ENCODE data around the gene UNC93A.
"Not testable (repeated sequence)": the region's sequence is repeated elsewhere in the genome, so short reads cannot be mapped to it uniquely, and the experiment has no call there.

GRCh38 chr6:167248878-167249455 is 42.1 kb upstream of the UNC93A start:
- TF ChIP-seq CTCF (IDR thresholded peaks at IDR 0.05 in 2 of 3, conservative IDR thresholded peaks at IDR 0.05 in 1 of 3; ENCODE audit: insufficient read depth in 2 of 3, low read depth in 1 of 3, low read length in 3 of 3); FOXA1 (IDR thresholded peaks at IDR 0.05; ENCODE audit: borderline replicate concordance); REST (IDR thresholded peaks at IDR 0.05; ENCODE audit: borderline replicate concordance); REST (CRISPR knock-in tag; IDR thresholded peaks at IDR 0.05; ENCODE audit: low read depth); HOXB6 (CRISPR knock-in tag; IDR thresholded peaks at IDR 0.05; ENCODE audit: borderline replicate concordance); NR2F6 (CRISPR knock-in tag; IDR thresholded peaks at IDR 0.05); ELK1 (CRISPR knock-in tag; IDR thresholded peaks at IDR 0.05); BACH1 (tag; IDR thresholded peaks at IDR 0.05); MED1 (CRISPR knock-in tag; IDR thresholded peaks at IDR 0.05; ENCODE audit: borderline replicate concordance); MYC (IDR thresholded peaks at IDR 0.05; ENCODE audit: low read depth, low read length); MYC (CRISPR knock-in tag; IDR thresholded peaks at IDR 0.05; ENCODE audit: borderline replicate concordance, low read depth); NR2C2 (CRISPR knock-in tag; IDR thresholded peaks at IDR 0.05); NR2C2 (tag; IDR thresholded peaks at IDR 0.05); LEF1 (IDR thresholded peaks at IDR 0.05); KLF16 (IDR thresholded peaks at IDR 0.05); YBX1 (IDR thresholded peaks at IDR 0.05): not testable (repeated sequence)
